Measurements from ENCODE around the gene NR2F1. TPM values are rescaled to one million over a fixed set of nuclear protein-coding genes. Genes with fewer than 3 reads are reported as not detected.

NR2F1 gene
- total RNA-seq, 1 donor from 2014 or later = not detected

GRCh38 chr5:93579692-93580062 is 3.3 kb upstream of the NR2F1 start:
- CTCF ChIA-PET = no interaction called here
- DNase-seq = no peak
- Mint-ChIP-seq H3K27ac (no peak overlapping the region), H3K4me3 (peak overlapping the region; percentile 80), H3K9me3 (no peaks in the 10 kb centered on the region), H3K4me1 (peaks cover 23% of the 10 kb centered on the region), H3K27me3 (peaks cover 46% of the 10 kb centered on the region), H3K36me3 (ENCODE audit: low read depth) (no peaks in the 10 kb centered on the region)
- no peak for TF ChIP-seq CTCF (IDR thresholded peaks at IDR 0.05)
- intact Hi-C loops (cut with micrococcal nuclease) = loop anchor here (1.0 to 10.0 kb wide), 5 partner anchors 7 to 1275 kb away; no protein-coding TSS in a partner anchor
- ATAC-seq (ENCODE audit: low read depth) = no peak
- POLR2A ChIA-PET = no interaction called here

- peak overlapping the region; percentile 16 for H3K27ac Mint-ChIP-seq
- ATAC-seq (ENCODE audit: low read depth) = peak; percentile 29
- peaks cover 25% of the 10 kb centered on the region for H3K4me1 Mint-ChIP-seq
- no peak for DNase-seq
- H3K4me3 Mint-ChIP-seq = peak overlapping the region; percentile 80
- no peaks in the 10 kb centered on the region for H3K36me3 Mint-ChIP-seq (ENCODE audit: low read depth)
- no peaks in the 10 kb centered on the region for H3K9me3 Mint-ChIP-seq
- ChIA-PET CTCF (no interaction called here), POLR2A (no interaction called here)
- peaks cover 41% of the 10 kb centered on the region for H3K27me3 Mint-ChIP-seq
- intact Hi-C loops (cut with micrococcal nuclease) = loop anchor here (1.0 to 10.0 kb wide), 5 partner anchors 8 to 1275 kb away; no protein-coding TSS in a partner anchor
- no peak for TF ChIP-seq CTCF (IDR thresholded peaks at IDR 0.05)
Observed at GRCh38 chr5:93580063-93580926, 2.7 kb upstream of the NR2F1 start.

GRCh38 chr5:93580927-93581445 is 2.0 kb upstream of the NR2F1 start, which contains the start of gene NR2F1-AS1:
TSS of gene NR2F1-AS1 (minus strand) at chr5:93581219.
- no peaks in the 10 kb centered on the region for H3K9me3 Mint-ChIP-seq
- POLR2A ChIA-PET = no interaction called here
- H3K27ac Mint-ChIP-seq = peak within 1 kb of the TSS; percentile 16
- peaks cover 38% of the 10 kb centered on the region for H3K27me3 Mint-ChIP-seq
- intact Hi-C loops (cut with micrococcal nuclease) = loop anchor here (1.0 to 10.0 kb wide), 7 partner anchors 9 to 1274 kb away; no protein-coding TSS in a partner anchor
- peak within 1 kb of the TSS; percentile 80 for H3K4me3 Mint-ChIP-seq
- TF ChIP-seq CTCF (IDR thresholded peaks at IDR 0.05) = no peak
- CTCF ChIA-PET = no interaction called here
- peaks cover 30% of the 10 kb centered on the region for H3K4me1 Mint-ChIP-seq
- ATAC-seq (ENCODE audit: low read depth) = peak; percentile 38
- H3K36me3 Mint-ChIP-seq (ENCODE audit: low read depth) = no peaks in the 10 kb centered on the region
- no peak for DNase-seq

GRCh38 chr5:93582167-93582462 is 907 bp upstream of the NR2F1 start:
- no peak for DNase-seq
- no peaks in the 10 kb centered on the region for H3K36me3 Mint-ChIP-seq (ENCODE audit: low read depth)
- no peak overlapping the region for H3K4me3 Mint-ChIP-seq
- ChIA-PET CTCF (interaction anchor here (0.7 kb wide), 1 partner anchor 328 kb away, joined by 3 read pairs; no protein-coding TSS in a partner anchor), POLR2A (no interaction called here)
- peaks cover 34% of the 10 kb centered on the region for H3K27me3 Mint-ChIP-seq
- H3K27ac Mint-ChIP-seq = no peak overlapping the region
- no peaks in the 10 kb centered on the region for H3K9me3 Mint-ChIP-seq
- peaks cover 34% of the 10 kb centered on the region for H3K4me1 Mint-ChIP-seq
- no peak for TF ChIP-seq CTCF (IDR thresholded peaks at IDR 0.05)
- no peak for ATAC-seq (ENCODE audit: low read depth)
- intact Hi-C loops (cut with micrococcal nuclease) = loop anchor here (5.0 to 10.0 kb wide), 2 partner anchors 40 to 1273 kb away; no protein-coding TSS in a partner anchor

GRCh38 chr5:93583439-93583767 is 381 bp downstream of the NR2F1 start:
- CTCF ChIA-PET = no interaction called here
- intact Hi-C loops (cut with micrococcal nuclease) = loop anchor here (5.0 to 10.0 kb wide), 2 partner anchors 39 to 1271 kb away; no protein-coding TSS in a partner anchor
- TF ChIP-seq CTCF (IDR thresholded peaks at IDR 0.05) = no peak
- Mint-ChIP-seq H3K4me3 (no peak overlapping the region), H3K27me3 (peaks cover 33% of the 10 kb centered on the region), H3K9me3 (no peaks in the 10 kb centered on the region), H3K4me1 (peaks cover 31% of the 10 kb centered on the region), H3K36me3 (ENCODE audit: low read depth) (peaks cover 3% of the 10 kb centered on the region), H3K27ac (no peak overlapping the region)
- DNase-seq = no peak
- no peak for ATAC-seq (ENCODE audit: low read depth)
- POLR2A ChIA-PET = no interaction called here
